Adrenal gland (tissue), 12 donors: ENCODE results near the gene STPG1. TPM values are rescaled to one million over a fixed set of nuclear protein-coding genes. Genes with fewer than 3 reads are reported as not detected.

Source experiments
- DNase-seq, 7 donors: peaks; one replicate each; pipeline ENCODE4 v3.0.0-alpha.2; 2019 to 2020
- H3K27ac ChIP-seq, 5 donors: fragments of 200-600 bp; sonication (generic) in 4 of 5; 1 replicate in 3 of 5; 2 replicates in 2 of 5; pipeline versions ENCODE4 v1.5.1 to v1.8.0; 2016 to 2020; ENCODE audit warnings: mild to moderate bottlenecking in 1 of 5
- H3K27me3 ChIP-seq: fragments of 200-600 bp; 2 replicates; pipeline ENCODE4 v1.8.0; 2021
- H3K36me3 ChIP-seq, 2 donors: fragments of 200-600 bp; replicated peaks in 1 of 2; 1 replicate in 1 of 2; 2 replicates in 1 of 2; pipeline versions ENCODE4 v1.5.1 to v1.8.0; 2018 to 2022
- H3K4me1 ChIP-seq, 2 donors: fragments of 200-600 bp; replicated peaks in 1 of 2; 1 replicate in 1 of 2; 2 replicates in 1 of 2; pipeline versions ENCODE4 v1.5.1 to v1.8.0; 2018 to 2021
- H3K4me3 ChIP-seq, 4 donors: fragments of 200-600 bp; sonication (generic) in 3 of 4; one replicate each; pipeline ENCODE4 v1.5.1; 2016 to 2018
- H3K9me3 ChIP-seq, 3 donors: fragments of 200-600 bp; sonication (generic) in 1 of 3; replicated peaks in 1 of 3; 1 replicate in 2 of 3; 2 replicates in 1 of 3; pipeline versions ENCODE4 v1.5.1 to v1.8.0; 2016 to 2021
- POLR2A ChIP-seq, 2 donors: fragments of 450-650 bp; IDR thresholded peaks; one replicate each; pipeline ENCODE4 v1.6.1; 2017; ENCODE audit warnings: antibody characterized with exemption in 2 of 2, mild to moderate bottlenecking in 2 of 2, moderate library complexity in 1 of 2
- WGBS, 4 donors: extraction: QIAGEN DNeasy Blood & Tissue Kit in 2 of 4; methylation state at CpG; one replicate each; pipeline versions ENCODE4 v1.1.5 to v1.1.7; 2013 to 2017; 5-methylcytosine and 5-hydroxymethylcytosine counted together
- intact Hi-C, 2 donors: fragments of 100-400 bp; cut with DNase I; formaldehyde crosslinking; loops; one replicate each; pipeline versions ENCODE4 v1.14.1 to v1.15.0; 2022 to 2023
- polyA plus RNA-seq, 3 donors: library from polyadenylated mRNA; stranded (reverse); fragments of 200-250 nt in 2 of 3; fragments of 350-450 nt in 1 of 3; fragmentation: Illumina TruSeq in 1 of 3; extraction: RNeasy Lipid Tissue Mini Kit (QIAGEN cat#74804) in 1 of 3; gene quantifications; one replicate each; pipeline ENCODE4 v1.2.3, GENCODE V29; 2013 to 2014
- total RNA-seq, 9 donors: library from RNA; depleted of rRNA in 4 of 9; stranded (reverse); fragments of >200 nt in 4 of 9; fragments of 120-200 nt in 1 of 9; fragmentation: NEBNext Ultra II Directional in 1 of 9; extraction: Animal tissue kit (Norgen Biotek cat#: 25700) in 1 of 9; gene quantifications; one replicate each; pipeline versions ENCODE4 v1.1.0 to v1.2.4, GENCODE V29; 2013 to 2023
- TF ChIP-seq, protein P1 (sequence below), 6 experiments: fragments of 450-650 bp in 4 of 6; fragments of 200-600 bp in 2 of 6; sonication (generic) in 1 of 6; IDR thresholded peaks; 1 replicate in 5 of 6; 2 replicates in 1 of 6; pipeline versions ENCODE4 v1.5.1 to v1.8.0; 2016 to 2021; ENCODE audit warnings: antibody characterized with exemption in 6 of 6, mild to moderate bottlenecking in 2 of 6, moderate library complexity in 1 of 6
- donor health status: healthy with polysubstance abuse.
- donor health status: Bipolar disorder and iron deficiency.
- donor health status: DM: yes; HTN: yes; CAD: no.
- donor health status: DM: no; HTN: no; CAD: no.
- donor health status: DM: no; HTN: no; CAD: no.
- donor health status: DM: yes; HTN: yes; CAD: no.

Gene STPG1
- total and polyA plus RNA-seq, 12 donors, result 2.1 to 8.9 (median 5.7) TPM

DNA sequence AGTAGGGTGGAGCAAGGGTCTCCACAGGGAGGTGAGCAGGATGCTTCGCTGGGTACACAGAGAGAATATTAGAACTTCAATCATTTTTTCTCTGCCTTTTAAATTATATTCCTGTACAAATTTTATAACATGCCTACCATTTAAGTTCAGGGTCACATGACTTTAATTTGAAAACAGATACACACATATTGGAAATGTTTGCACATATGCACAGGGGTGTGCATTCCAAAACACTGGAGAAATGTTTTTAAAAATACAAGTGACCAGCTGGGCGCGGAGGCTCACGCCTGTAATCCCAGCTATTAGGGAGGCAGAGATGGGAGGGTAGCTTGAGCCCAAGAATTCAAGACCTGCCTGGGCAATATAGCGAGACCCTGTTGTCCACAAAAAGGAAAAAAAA is 41.7 kb upstream of the STPG1 start:
- 96 to 97% (median 97%) methylated on average over 5 of the region's 5 CpGs for WGBS, 4 donors
- Histone ChIP-seq H3K9me3 (no peaks in the 10 kb centered on the region), H3K4me1 (no peaks in the 10 kb centered on the region), H3K36me3 (peaks cover 0 to 11% of the 10 kb centered on the region in 2 donors), H3K27me3 (no peaks in the 10 kb centered on the region), H3K27ac (no peak overlapping the region), H3K4me3 (no peak overlapping the region)
- DNase-seq, result no peak
- intact Hi-C loops, result no loop called here
- TF ChIP-seq, protein P1, sequence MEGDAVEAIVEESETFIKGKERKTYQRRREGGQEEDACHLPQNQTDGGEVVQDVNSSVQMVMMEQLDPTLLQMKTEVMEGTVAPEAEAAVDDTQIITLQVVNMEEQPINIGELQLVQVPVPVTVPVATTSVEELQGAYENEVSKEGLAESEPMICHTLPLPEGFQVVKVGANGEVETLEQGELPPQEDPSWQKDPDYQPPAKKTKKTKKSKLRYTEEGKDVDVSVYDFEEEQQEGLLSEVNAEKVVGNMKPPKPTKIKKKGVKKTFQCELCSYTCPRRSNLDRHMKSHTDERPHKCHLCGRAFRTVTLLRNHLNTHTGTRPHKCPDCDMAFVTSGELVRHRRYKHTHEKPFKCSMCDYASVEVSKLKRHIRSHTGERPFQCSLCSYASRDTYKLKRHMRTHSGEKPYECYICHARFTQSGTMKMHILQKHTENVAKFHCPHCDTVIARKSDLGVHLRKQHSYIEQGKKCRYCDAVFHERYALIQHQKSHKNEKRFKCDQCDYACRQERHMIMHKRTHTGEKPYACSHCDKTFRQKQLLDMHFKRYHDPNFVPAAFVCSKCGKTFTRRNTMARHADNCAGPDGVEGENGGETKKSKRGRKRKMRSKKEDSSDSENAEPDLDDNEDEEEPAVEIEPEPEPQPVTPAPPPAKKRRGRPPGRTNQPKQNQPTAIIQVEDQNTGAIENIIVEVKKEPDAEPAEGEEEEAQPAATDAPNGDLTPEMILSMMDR (IDR thresholded peaks at IDR 0.05), result no peak
- TF ChIP-seq POLR2A (IDR thresholded peaks at IDR 0.05), result no peak

DNA sequence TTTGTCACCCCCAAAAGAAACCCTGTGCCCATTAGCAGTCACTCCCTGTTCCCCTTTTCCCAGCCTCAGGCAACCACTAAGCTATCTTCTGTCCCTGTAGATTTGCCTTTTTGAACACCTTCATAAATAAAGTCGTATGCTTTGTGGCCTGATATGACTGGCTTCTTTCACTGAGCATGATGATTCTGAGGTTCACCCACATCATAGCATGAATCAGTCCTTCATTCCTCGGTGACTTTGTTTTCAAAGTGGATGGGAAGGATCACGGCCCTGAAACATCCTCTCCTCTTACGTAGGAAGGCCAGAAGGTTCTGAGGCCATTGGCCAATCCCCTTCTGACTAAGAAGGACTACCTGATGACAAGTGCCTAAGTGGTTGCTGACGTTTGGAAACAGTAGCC is 41.1 kb upstream of the STPG1 start:
- Histone ChIP-seq H3K36me3 (peaks cover 0 to 7% of the 10 kb centered on the region in 2 donors), H3K27ac (no peak overlapping the region), H3K4me3 (no peak overlapping the region), H3K9me3 (no peaks in the 10 kb centered on the region), H3K4me1 (no peaks in the 10 kb centered on the region), H3K27me3 (no peaks in the 10 kb centered on the region)
- WGBS, 4 donors, result 76 to 90% (median 85%) methylated on average over 5 of the region's 5 CpGs
- no peak for DNase-seq
- TF ChIP-seq, protein P1 (IDR thresholded peaks at IDR 0.05), result no peak
- no peak for TF ChIP-seq POLR2A (IDR thresholded peaks at IDR 0.05)
- intact Hi-C loops, result no loop called here

DNA sequence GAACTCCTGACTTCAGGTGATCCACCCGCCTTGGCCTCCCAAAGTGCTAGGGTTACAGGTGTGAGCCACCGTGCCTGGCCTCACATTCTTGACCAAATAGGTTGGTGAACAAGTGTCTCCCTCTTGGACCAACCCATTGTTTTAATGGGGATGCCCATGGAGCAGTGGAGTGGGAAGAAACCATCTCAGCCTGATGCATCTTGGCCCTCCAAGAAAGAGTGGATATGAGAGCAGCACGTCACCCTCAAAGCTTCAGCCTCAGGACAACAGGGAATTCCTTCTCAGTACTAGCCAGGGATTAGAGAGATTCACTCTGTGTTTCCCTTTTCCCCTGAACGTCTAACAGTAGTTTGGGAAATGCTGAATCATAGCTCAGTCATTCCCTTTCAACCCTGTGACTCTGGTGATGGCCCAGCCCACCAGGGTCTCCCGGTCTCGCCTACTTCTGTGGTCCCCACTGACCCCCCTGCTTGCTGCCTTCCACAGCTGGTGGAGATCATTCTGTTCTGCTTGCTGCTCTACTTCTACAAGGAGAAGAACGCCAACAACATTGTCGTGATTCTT is 39.4 kb upstream of the STPG1 start:
- WGBS, 4 donors, result 87 to 95% (median 90%) methylated on average over 8 of the region's 8 CpGs
- Histone ChIP-seq H3K27ac (no peak overlapping the region), H3K27me3 (no peaks in the 10 kb centered on the region), H3K36me3 (no peaks in the 10 kb centered on the region), H3K4me1 (no peaks in the 10 kb centered on the region), H3K4me3 (no peak overlapping the region), H3K9me3 (no peaks in the 10 kb centered on the region)
- TF ChIP-seq, protein P1 (IDR thresholded peaks at IDR 0.05), result no peak
- TF ChIP-seq POLR2A (IDR thresholded peaks at IDR 0.05), result no peak
- DNase-seq, result no peak
- intact Hi-C loops, result no loop called here

DNA sequence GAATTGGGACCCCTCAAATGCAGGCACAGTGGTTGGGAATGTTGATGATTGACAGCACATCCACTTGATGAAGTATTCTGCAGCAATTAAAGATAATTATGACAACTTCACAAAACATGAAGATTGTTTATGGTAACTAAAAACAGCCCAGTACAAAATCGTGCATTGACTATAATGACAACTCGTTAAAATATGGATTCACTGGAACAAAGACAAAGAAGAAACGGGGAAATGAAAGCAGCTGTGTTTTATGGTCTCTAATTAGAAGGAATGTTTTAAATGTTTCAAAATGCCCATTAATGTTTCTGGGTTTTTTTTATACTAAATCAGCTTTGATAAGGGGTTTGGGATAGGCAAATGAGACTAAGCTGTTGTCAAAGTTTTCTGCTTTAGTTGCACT is 38.2 kb upstream of the STPG1 start:
- Histone ChIP-seq H3K36me3 (no peaks in the 10 kb centered on the region), H3K27me3 (no peaks in the 10 kb centered on the region), H3K27ac (no peak overlapping the region), H3K4me3 (no peak overlapping the region), H3K9me3 (no peaks in the 10 kb centered on the region), H3K4me1 (no peaks in the 10 kb centered on the region)
- no peak for TF ChIP-seq POLR2A (IDR thresholded peaks at IDR 0.05)
- TF ChIP-seq, protein P1 (IDR thresholded peaks at IDR 0.05), result no peak
- intact Hi-C loops, result no loop called here
- no peak for DNase-seq
- WGBS, 4 donors, result 74 to 84% (median 77%) methylated on average over 3 of the region's 3 CpGs
